HFF-Myc (cell line): Measurements from ENCODE around the gene MMP1.

ENCODE experiments used
- DNase-seq: peaks from one replicate; pipeline ENCODE4 v3.0.0-alpha.2; 2011; ENCODE audit warnings: low read depth; ENCODE audit errors: extremely low read depth
- H3K4me3 ChIP-seq: replicated peaks from 2 replicates; pipeline ENCODE4 v1.5.1; 2011; ENCODE audit warnings: low read depth, mild to moderate bottlenecking, control low read depth, low read length
- TF ChIP-seq, protein P1 (sequence below): IDR thresholded peaks from 2 replicates; pipeline ENCODE4 v1.5.1; 2012; ENCODE audit warnings: mild to moderate bottlenecking, low read depth, low read length, control low read depth; ENCODE audit errors: missing control alignments

MMP1 gene

GRCh38 chr11:102830001-102830727, 32.2 kb upstream of the MMP1 start:
- no peak for DNase-seq
- TF ChIP-seq, protein P1, sequence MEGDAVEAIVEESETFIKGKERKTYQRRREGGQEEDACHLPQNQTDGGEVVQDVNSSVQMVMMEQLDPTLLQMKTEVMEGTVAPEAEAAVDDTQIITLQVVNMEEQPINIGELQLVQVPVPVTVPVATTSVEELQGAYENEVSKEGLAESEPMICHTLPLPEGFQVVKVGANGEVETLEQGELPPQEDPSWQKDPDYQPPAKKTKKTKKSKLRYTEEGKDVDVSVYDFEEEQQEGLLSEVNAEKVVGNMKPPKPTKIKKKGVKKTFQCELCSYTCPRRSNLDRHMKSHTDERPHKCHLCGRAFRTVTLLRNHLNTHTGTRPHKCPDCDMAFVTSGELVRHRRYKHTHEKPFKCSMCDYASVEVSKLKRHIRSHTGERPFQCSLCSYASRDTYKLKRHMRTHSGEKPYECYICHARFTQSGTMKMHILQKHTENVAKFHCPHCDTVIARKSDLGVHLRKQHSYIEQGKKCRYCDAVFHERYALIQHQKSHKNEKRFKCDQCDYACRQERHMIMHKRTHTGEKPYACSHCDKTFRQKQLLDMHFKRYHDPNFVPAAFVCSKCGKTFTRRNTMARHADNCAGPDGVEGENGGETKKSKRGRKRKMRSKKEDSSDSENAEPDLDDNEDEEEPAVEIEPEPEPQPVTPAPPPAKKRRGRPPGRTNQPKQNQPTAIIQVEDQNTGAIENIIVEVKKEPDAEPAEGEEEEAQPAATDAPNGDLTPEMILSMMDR: no peak
- H3K4me3 ChIP-seq: no peak overlapping the region

DNA sequence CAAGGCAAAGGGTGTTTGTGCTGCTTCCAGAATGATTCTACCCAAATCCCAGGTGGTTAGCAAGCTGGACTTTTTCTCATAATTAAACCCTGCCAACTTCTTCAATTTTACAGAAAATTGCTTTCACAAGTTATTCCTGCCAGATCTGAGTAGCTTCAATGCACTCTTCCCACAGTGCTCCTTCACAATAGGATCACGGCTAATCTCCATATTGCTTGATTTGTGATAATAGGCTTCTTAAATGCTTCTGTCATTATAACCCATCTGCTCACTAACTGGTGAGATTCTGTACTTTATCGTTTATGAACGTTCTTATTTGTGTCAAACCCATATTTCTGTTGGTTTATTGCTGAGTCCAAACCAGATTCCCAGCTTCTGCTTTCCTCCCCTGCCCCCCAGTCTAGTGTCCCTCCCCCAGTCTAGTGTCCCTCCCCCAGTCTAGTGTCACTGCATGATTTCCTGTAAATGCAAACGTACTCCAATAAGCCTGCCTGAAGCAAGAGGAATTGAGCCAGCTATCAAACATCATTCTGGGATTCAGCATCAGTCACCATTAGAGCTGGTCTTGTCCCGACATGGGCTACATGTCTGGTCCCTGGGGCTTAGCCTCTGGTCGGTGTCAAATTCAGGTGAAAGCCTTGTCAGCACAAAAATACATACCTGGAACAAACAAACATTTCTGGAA, 31.5 kb upstream of the MMP1 start:
- DNase-seq: no peak
- TF ChIP-seq, protein P1: no peak
- no peak overlapping the region for H3K4me3 ChIP-seq

GRCh38 chr11:102824556-102824955, 26.6 kb upstream of the MMP1 start:
- no peak for DNase-seq
- no peak overlapping the region for H3K4me3 ChIP-seq
- TF ChIP-seq, protein P1: no peak

DNA sequence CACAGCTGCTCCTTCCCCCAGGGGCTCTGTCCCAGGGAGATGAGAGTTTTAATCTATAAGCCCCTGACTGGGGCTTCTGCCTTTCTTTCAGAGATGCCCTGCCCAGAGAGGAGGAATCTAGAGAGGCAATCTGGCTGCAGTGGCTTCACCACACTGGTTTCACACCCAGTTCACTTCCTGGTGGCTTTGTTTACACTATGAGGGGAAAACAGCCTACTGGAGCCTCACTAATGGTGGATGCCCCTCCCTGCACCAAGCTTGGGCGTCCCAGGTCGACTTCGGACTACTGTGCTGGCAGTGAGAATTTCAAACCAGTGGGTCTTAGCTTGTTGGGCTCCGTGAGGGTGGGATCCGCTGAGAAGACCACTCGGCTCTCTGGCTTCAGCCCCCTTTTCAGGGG, 21.5 kb upstream of the MMP1 start:
- TF ChIP-seq, protein P1: no peak
- no peak overlapping the region for H3K4me3 ChIP-seq
- no peak for DNase-seq

DNA sequence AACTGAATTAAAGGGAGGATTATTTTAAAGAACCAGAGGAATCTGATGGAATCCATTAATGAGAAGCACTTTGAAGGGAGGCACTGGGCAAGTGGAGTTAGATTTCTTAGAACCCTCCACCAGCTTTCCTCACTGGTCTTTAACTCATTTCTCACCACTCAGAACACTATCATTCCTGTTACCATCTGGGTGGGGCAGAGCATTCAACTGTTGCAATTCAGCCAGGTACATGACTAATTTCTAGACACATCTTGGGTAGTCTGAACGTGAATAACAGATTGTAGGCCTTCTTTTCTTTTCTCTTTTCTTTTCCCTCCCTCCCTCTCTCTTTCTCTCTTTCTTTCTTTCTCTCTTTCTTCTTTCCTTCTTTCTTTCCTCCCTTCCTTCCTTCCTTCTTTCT, 15.5 kb upstream of the MMP1 start:
- no peak for DNase-seq
- no peak overlapping the region for H3K4me3 ChIP-seq
- TF ChIP-seq, protein P1: no peak

DNA sequence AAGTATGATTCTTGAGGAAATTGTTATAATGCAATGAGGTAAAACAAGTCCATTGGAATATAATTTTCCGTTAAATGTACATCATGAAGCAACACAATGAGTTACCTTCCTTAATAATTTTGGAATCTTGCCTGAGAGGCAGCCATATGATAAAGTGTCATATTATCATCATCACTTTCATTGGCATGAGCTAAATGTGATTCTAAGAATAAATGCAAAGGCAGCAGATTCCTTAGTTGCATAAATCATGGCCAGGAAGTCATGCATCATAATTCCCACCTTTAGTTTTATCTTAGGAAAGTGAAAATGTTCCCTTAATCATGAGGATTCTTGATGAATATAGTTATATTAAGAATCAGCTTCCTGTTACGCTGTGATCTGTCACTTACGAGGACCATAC, 14.2 kb upstream of the MMP1 start:
- DNase-seq: no peak
- TF ChIP-seq, protein P1: no peak
- H3K4me3 ChIP-seq: no peak overlapping the region
